GM13977 (cell line): ENCODE data around the gene SRCIN1.

ENCODE experiments used
- DNase-seq: peaks from one replicate; pipeline ENCODE4 v3.0.0; 2012; ENCODE audit warnings: low spot score
- CTCF ChIP-seq: IDR thresholded peaks from 2 replicates; pipeline ENCODE4 v1.5.1; 2012; ENCODE audit warnings: mild to moderate bottlenecking, control low read depth; ENCODE audit not compliant: insufficient read depth; ENCODE audit errors: extremely low read depth, missing control alignments
- in situ Hi-C: fragments of 300-500 bp; cut with MboI; formaldehyde crosslinking; loops from one replicate; pipeline ENCODE4 v1.12.0; 2022; ENCODE audit warnings: low sequenced_read_pairs, low pct_unique_long_range_greater_than_20kb, mixed read lengths, inconsistent platforms; ENCODE audit not compliant: unreplicated experiment

The SRCIN1 gene

DNA sequence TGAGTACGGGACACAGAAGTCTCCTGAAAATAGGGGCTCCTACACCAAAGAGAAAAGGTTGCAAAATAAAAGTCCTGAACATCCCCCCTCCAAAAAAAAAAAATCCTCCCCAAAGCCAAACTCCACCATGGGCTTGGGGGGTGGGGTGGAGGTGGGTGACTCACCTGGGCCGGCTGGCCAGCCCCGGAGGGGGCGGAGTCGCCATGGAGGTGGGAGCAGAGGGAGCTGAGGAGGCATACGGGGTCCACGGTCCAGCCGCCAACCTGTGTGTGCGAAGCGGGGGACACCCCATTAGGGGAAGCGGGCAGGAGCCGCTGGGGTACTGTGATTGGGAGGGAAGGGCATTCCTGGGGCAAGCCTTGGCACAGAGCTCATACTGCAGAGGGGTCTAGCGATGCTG, 31.0 kb downstream of the SRCIN1 start:
- TF ChIP-seq CTCF = no peak
- no peak for DNase-seq
- in situ Hi-C loops = no loop called here

GRCh38 chr17:38572669-38573365, 32.9 kb downstream of the SRCIN1 start:
- DNase-seq = peak; percentile 69
- in situ Hi-C loops = no loop called here
- no peak for TF ChIP-seq CTCF

GRCh38 chr17:38571833-38572668, 33.7 kb downstream of the SRCIN1 start:
- in situ Hi-C loops = no loop called here

GRCh38 chr17:38569701-38570512, 35.8 kb downstream of the SRCIN1 start:
- no peak for DNase-seq
- in situ Hi-C loops = no loop called here
- TF ChIP-seq CTCF = no peak

More at GRCh38 chr17:38571833-38572668, 33.7 kb downstream of the SRCIN1 start:
- no peak for TF ChIP-seq CTCF
- peak; percentile 61 for DNase-seq

- TF ChIP-seq CTCF = no peak
- in situ Hi-C loops = no loop called here
- DNase-seq = no peak
These were observed 36.8 kb downstream of the SRCIN1 start for GRCh38 chr17:38568845-38569510.

DNA sequence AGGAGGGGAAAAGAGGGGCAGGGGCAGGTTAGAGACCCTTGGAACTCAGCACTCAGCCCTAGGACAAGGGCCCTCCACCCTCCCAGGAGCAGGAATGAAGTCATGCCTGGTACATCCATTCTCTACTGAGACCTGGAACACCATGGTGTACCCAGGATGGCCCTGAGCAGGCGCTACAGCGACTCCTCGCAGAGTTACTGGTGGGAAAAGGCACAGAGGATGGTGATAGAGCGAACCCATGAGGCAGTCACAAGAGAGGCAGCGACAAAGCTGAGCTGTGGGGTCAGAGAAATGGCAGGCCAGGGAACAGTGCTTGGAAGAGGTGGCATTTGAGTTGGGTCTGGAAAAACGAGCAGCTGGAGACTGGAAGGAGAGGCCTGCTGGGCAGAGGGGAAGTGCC, 37.5 kb downstream of the SRCIN1 start:
- no peak for TF ChIP-seq CTCF
- in situ Hi-C loops = no loop called here
- DNase-seq = no peak
